ENCODE results near the gene SLC35B2. TPM values are rescaled to one million over a fixed set of nuclear protein-coding genes. Genes with fewer than 3 reads are reported as not detected.
A peak's percentile ranks its signal among the peaks of the same experiment; 100 is the strongest.

The SLC35B2 gene
- total RNA-seq, 3 donors from 2014 or later = 32.8 to 50.5 (median 38.1) TPM

DNA sequence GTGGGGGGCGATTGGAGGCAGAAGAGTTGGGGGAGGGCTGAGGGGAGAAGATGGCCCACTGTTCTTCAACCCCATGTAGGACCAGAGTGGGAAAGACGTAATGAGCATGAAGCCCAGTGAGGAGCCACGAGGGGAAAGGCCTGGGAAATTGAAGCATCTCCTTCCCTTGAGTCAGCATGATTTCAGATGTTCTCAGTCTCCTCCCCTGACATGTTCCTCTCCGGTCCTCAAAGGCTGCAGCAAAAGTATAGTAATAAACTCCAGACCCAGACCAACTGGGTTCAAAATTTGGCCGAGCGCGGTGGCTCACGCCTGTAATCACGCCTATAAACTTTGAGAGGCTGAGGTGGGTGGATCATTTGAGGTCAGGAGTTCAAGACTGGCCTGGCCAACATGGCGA is 9.9 kb upstream of the SLC35B2 start:
- no peak overlapping the region for H3K4me3 ChIP-seq
- no peak overlapping the region for H3K27ac ChIP-seq
- H3K9me3 ChIP-seq = no peaks in the 10 kb centered on the region
- TF ChIP-seq, protein P1, sequence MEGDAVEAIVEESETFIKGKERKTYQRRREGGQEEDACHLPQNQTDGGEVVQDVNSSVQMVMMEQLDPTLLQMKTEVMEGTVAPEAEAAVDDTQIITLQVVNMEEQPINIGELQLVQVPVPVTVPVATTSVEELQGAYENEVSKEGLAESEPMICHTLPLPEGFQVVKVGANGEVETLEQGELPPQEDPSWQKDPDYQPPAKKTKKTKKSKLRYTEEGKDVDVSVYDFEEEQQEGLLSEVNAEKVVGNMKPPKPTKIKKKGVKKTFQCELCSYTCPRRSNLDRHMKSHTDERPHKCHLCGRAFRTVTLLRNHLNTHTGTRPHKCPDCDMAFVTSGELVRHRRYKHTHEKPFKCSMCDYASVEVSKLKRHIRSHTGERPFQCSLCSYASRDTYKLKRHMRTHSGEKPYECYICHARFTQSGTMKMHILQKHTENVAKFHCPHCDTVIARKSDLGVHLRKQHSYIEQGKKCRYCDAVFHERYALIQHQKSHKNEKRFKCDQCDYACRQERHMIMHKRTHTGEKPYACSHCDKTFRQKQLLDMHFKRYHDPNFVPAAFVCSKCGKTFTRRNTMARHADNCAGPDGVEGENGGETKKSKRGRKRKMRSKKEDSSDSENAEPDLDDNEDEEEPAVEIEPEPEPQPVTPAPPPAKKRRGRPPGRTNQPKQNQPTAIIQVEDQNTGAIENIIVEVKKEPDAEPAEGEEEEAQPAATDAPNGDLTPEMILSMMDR (IDR thresholded peaks at IDR 0.05) = no peak
- intact Hi-C loops (cut with DNase I; ENCODE audit: low total_unique reads) = no loop called here
- H3K4me1 ChIP-seq = peaks cover 15 to 20% of the 10 kb centered on the region in 2 donors
- no peaks in the 10 kb centered on the region for H3K36me3 ChIP-seq
- H3K27me3 ChIP-seq = peaks cover 5 to 6% of the 10 kb centered on the region in 2 donors
- DNase-seq (ENCODE audit: low spot score in 2 of 2) = no peak

DNA sequence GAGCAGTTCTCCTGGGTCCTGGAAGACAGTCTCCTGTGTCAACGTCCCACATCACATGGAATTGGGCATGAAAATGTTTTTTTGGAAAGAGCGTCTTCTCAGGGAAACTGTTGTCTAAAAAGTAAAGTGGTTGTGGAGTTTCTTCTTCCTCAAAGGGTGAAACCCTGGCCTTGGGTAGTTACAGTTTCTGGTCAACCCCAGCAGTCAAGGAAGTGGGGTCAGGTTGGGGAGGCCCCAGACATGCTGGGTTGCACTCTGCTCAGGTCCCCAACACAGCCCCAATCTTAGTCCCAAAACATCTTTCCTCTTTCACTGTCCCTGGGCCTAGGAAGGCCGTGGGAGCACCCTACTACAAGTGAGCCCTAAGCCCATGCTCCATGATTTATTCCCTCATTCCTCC is 9.0 kb upstream of the SLC35B2 start:
- intact Hi-C loops (cut with DNase I; ENCODE audit: low total_unique reads) = no loop called here
- no peaks in the 10 kb centered on the region for H3K36me3 ChIP-seq
- no peak overlapping the region for H3K27ac ChIP-seq
- no peak overlapping the region for H3K4me3 ChIP-seq
- H3K4me1 ChIP-seq = peaks cover 15 to 20% of the 10 kb centered on the region in 2 donors
- H3K9me3 ChIP-seq = no peaks in the 10 kb centered on the region
- no peak for DNase-seq (ENCODE audit: low spot score in 2 of 2)
- TF ChIP-seq, protein P1 (IDR thresholded peaks at IDR 0.05) = no peak
- TF ChIP-seq POLR2AphosphoS5 (IDR thresholded peaks at IDR 0.05) = no peak
- H3K27me3 ChIP-seq = peaks cover 0 to 6% of the 10 kb centered on the region in 2 donors

DNA sequence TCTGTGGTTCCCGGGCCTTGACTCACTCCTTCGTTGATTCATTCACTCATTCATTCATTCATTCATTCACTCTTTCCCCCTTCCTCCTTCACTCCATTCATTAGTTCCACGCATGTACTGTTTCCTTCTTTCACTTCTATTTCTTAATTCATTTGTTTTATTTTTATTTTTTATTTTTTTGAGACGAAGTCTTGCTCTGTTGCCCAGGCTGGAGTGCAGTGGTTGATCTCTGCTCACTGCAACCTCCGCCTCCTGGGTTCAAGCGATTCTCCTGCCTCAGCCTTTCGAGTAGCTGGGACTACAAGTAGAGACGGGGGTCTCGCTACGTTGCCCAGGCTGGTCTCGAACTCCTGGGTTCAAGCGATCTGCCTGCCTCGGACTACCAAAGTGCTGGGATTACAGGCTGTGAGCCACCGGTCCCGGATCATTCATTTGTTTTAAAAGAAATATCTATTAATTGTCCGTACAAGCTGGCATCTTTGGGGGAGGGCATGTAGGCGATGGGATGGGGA is 8.4 kb upstream of the SLC35B2 start:
- Histone ChIP-seq H3K27me3 (peaks cover 0 to 6% of the 10 kb centered on the region in 2 donors), H3K4me3 (peak overlapping the region; percentile 74 to 90 (median 77)), H3K4me1 (peaks cover 15 to 20% of the 10 kb centered on the region in 2 donors), H3K27ac (peak overlapping the region; percentile 80 to 86), H3K9me3 (no peaks in the 10 kb centered on the region), H3K36me3 (no peaks in the 10 kb centered on the region)
- DNase-seq (ENCODE audit: low spot score in 2 of 2) = no peak
- intact Hi-C loops (cut with DNase I; ENCODE audit: low total_unique reads) = no loop called here
- TF ChIP-seq POLR2A (IDR thresholded peaks at IDR 0.05) (no peak), POLR2AphosphoS5 (IDR thresholded peaks at IDR 0.05) (peak in 1 of 3 donors; percentile 44)

DNA sequence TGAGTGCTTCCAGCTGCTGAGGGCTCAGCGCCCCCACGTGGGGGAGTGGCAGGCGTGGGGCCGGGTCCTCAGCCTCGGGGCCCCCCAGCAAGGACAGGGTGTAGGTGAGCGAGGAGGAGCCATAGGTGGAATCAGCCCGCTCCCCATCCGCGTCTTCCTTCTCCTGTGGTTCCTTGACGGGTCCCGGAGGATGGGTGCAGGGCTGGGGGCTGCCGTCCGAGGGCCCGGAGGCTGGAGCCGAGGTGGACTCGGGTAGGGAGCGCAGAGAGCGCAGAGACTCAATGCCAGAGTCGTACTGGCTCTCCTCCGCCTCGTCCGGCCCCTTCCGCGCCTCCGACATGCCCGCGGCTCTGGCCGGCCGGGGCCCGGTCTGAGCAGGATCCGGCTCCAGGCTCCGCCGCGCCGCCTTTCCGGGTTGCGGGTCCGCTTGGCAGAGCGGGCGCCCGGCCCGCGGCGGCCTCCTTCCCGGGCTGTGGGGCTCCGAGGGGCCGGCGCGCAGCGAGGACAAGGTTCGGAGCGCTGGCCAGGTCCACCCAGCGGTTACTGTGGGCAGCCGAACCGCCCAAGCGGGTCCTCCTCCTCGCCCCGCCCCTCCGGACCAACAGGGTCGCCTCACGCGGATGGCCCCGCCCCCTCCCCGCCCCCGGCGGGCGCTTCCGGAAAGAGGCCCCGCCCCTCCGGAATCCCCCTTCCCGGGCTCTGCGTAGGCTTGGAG is 7.8 kb upstream of the SLC35B2 start, which contains the start of gene NFKBIE:
NFKBIE (minus strand) TSS at position 545 of the 715 bp plus-strand sequence; CDS start at position 340, 205 bp downstream.
- DNase-seq (ENCODE audit: low spot score in 2 of 2) = peak; percentile 90 to 93
- TF ChIP-seq POLR2AphosphoS5 (IDR thresholded peaks at IDR 0.05) (peak in 1 of 3 donors; percentile 26), POLR2A (IDR thresholded peaks at IDR 0.05) (no peak)
- TF ChIP-seq, protein P1 (IDR thresholded peaks at IDR 0.05) = peak in 1 of 3 donors; percentile 19
- H3K9me3 ChIP-seq = no peaks in the 10 kb centered on the region
- H3K27me3 ChIP-seq = peaks cover 0 to 2% of the 10 kb centered on the region in 2 donors
- peak within 1 kb of the TSS; percentile 80 to 86 for H3K27ac ChIP-seq
- no peaks in the 10 kb centered on the region for H3K36me3 ChIP-seq
- H3K4me1 ChIP-seq = peaks cover 15 to 20% of the 10 kb centered on the region in 2 donors
- intact Hi-C loops (cut with DNase I; ENCODE audit: low total_unique reads) = no loop called here
- H3K4me3 ChIP-seq = peak within 1 kb of the TSS; percentile 74 to 90 (median 77)

DNA sequence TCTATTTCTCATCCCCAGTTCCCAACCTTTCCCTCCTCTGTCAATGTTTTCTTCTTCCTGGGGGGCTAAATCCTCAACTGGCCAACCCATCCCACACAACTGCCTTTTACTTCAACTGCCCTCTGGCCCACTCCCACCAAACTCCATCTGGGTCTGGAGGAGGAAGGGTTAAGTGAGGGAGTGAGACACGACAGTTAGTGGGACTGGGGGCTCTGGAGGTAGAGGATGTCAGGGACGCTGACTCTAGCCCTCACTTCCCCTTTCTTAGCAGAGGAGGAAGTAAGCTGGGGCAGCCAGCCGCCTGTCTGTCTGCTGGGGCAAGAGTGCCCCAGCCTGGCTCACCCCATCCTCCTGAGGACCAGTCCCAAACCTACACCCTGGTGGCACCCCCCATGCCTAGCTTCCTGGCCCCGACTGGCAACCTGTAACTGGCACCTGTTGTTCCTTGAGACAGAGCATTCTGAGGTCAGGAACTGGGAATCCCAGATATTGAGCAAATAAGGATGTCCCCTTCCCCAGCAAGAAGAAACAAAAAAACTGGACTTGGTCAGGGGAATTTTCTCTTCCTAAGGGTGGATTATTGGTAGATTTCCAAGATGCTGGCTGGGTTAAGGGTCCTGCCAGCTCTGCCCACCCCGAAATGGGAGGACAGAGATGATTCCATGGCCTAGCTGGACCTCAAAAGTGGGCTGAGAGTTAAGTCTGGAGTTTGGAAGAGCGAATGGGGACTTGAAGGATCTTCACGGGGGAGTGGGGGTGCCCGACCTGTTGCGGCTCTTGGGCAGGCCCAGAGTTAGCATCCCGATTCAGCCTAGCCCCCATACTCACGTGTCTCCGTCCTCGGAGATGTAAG is 7.1 kb upstream of the SLC35B2 start:
- peak overlapping the region; percentile 80 to 86 for H3K27ac ChIP-seq
- no peak for DNase-seq (ENCODE audit: low spot score in 2 of 2)
- H3K4me3 ChIP-seq = peak overlapping the region; percentile 74 to 90 (median 77)
- intact Hi-C loops (cut with DNase I; ENCODE audit: low total_unique reads) = no loop called here
- H3K9me3 ChIP-seq = no peaks in the 10 kb centered on the region
- H3K27me3 ChIP-seq = no peaks in the 10 kb centered on the region
- no peaks in the 10 kb centered on the region for H3K36me3 ChIP-seq
- TF ChIP-seq, protein P1 (IDR thresholded peaks at IDR 0.05) = no peak
- TF ChIP-seq POLR2A (IDR thresholded peaks at IDR 0.05) = no peak
- TF ChIP-seq POLR2AphosphoS5 (IDR thresholded peaks at IDR 0.05) = no peak
- peaks cover 15 to 20% of the 10 kb centered on the region in 2 donors for H3K4me1 ChIP-seq

Measured in breast epithelium (tissue), 4 donors.